ENCODE data around the gene MDH1B.
"Not testable (repeated sequence)": the region's sequence is repeated elsewhere in the genome, so short reads cannot be mapped to it uniquely, and the experiment has no call there.

GRCh38 chr2:206812471-206812870, 47.3 kb upstream of the MDH1B start:
- TF ChIP-seq, protein P1, sequence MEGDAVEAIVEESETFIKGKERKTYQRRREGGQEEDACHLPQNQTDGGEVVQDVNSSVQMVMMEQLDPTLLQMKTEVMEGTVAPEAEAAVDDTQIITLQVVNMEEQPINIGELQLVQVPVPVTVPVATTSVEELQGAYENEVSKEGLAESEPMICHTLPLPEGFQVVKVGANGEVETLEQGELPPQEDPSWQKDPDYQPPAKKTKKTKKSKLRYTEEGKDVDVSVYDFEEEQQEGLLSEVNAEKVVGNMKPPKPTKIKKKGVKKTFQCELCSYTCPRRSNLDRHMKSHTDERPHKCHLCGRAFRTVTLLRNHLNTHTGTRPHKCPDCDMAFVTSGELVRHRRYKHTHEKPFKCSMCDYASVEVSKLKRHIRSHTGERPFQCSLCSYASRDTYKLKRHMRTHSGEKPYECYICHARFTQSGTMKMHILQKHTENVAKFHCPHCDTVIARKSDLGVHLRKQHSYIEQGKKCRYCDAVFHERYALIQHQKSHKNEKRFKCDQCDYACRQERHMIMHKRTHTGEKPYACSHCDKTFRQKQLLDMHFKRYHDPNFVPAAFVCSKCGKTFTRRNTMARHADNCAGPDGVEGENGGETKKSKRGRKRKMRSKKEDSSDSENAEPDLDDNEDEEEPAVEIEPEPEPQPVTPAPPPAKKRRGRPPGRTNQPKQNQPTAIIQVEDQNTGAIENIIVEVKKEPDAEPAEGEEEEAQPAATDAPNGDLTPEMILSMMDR (IDR thresholded peaks at IDR 0.05) = not testable (repeated sequence)
- TF ChIP-seq POLR2A (IDR thresholded peaks at IDR 0.05) = not testable (repeated sequence)

Measured in esophagus squamous epithelium (tissue), 4 donors.